ENCODE data around the gene IFI6. TPM values are rescaled to one million over a fixed set of nuclear protein-coding genes. Genes with fewer than 3 reads are reported as not detected.
"Not testable (repeated sequence)": the region's sequence is repeated elsewhere in the genome, so short reads cannot be mapped to it uniquely, and the experiment has no call there.

The IFI6 gene
- total RNA-seq, 1 donor from 2014 or later: 32.4 TPM

- DNase-seq (ENCODE audit: low spot score): no peak
- intact Hi-C loops (cut with DNase I): no loop called here
These were observed 15.7 kb downstream of the IFI6 start for GRCh38 chr1:27656157-27656893.

- intact Hi-C loops (cut with DNase I): no loop called here
These were observed 16.6 kb downstream of the IFI6 start for GRCh38 chr1:27655151-27655937.

GRCh38 chr1:27652111-27652864 is 19.7 kb downstream of the IFI6 start:
- intact Hi-C loops (cut with DNase I): no loop called here
- no peak for DNase-seq (ENCODE audit: low spot score)

More at GRCh38 chr1:27655151-27655937, 16.6 kb downstream of the IFI6 start:
- DNase-seq (ENCODE audit: low spot score): no peak

- DNase-seq (ENCODE audit: low spot score): no peak
- intact Hi-C loops (cut with DNase I): no loop called here
These were observed 21.3 kb downstream of the IFI6 start for GRCh38 chr1:27650539-27651175.

GRCh38 chr1:27650171-27650538 is 21.8 kb downstream of the IFI6 start:
- intact Hi-C loops (cut with DNase I): no loop called here
- no peak for DNase-seq (ENCODE audit: low spot score)

GRCh38 chr1:27649306-27649635 is 22.7 kb downstream of the IFI6 start:
- intact Hi-C loops (cut with DNase I): no loop called here
- DNase-seq (ENCODE audit: low spot score): no peak

- intact Hi-C loops (cut with DNase I): no loop called here
These were observed 23.2 kb downstream of the IFI6 start for GRCh38 chr1:27648602-27649305.

GRCh38 chr1:27647328-27647727 is 24.7 kb downstream of the IFI6 start:
- DNase-seq (ENCODE audit: low spot score): no peak
- intact Hi-C loops (cut with DNase I): no loop called here

More at GRCh38 chr1:27648602-27649305, 23.2 kb downstream of the IFI6 start:
- no peak for DNase-seq (ENCODE audit: low spot score)

GRCh38 chr1:27646676-27647075 is 25.3 kb downstream of the IFI6 start:
- peak; percentile 85 for DNase-seq (ENCODE audit: low spot score)
- intact Hi-C loops (cut with DNase I): no loop called here

GRCh38 chr1:27645071-27645415 is 26.9 kb downstream of the IFI6 start:
- DNase-seq (ENCODE audit: low spot score): no peak
- intact Hi-C loops (cut with DNase I): no loop called here

GRCh38 chr1:27644369-27645070 is 27.5 kb downstream of the IFI6 start:
- DNase-seq (ENCODE audit: low spot score): no peak
- intact Hi-C loops (cut with DNase I): loop anchor here (1.0 kb wide), 1 partner anchor 19 kb away; no protein-coding TSS in a partner anchor

GRCh38 chr1:27643600-27644368 is 28.2 kb downstream of the IFI6 start:
- no peak for DNase-seq (ENCODE audit: low spot score)
- intact Hi-C loops (cut with DNase I): loop anchor here (1.0 kb wide), 1 partner anchor 20 kb away; no protein-coding TSS in a partner anchor

GRCh38 chr1:27640514-27640913 is 31.5 kb downstream of the IFI6 start:
- DNase-seq (ENCODE audit: low spot score): peak; percentile 10
- intact Hi-C loops (cut with DNase I): not testable (repeated sequence)

GRCh38 chr1:27638805-27639204 is 33.2 kb downstream of the IFI6 start:
- no peak for DNase-seq (ENCODE audit: low spot score)
- intact Hi-C loops (cut with DNase I): no loop called here

GRCh38 chr1:27638047-27638734 is 33.8 kb downstream of the IFI6 start:
- DNase-seq (ENCODE audit: low spot score): no peak
- intact Hi-C loops (cut with DNase I): no loop called here

- intact Hi-C loops (cut with DNase I): no loop called here
- DNase-seq (ENCODE audit: low spot score): no peak
These were observed 36.4 kb downstream of the IFI6 start for GRCh38 chr1:27635396-27636142.

- DNase-seq (ENCODE audit: low spot score): peak; percentile 86
- intact Hi-C loops (cut with DNase I): no loop called here
These were observed 37.0 kb downstream of the IFI6 start, which contains the start of gene FGR for GRCh38 chr1:27634985-27635367. TSS of gene FGR (minus strand) at chr1:27635185. CDS start at chr1:27623916, 11,269 bp downstream.

Data from cardiac septum (tissue), 1 donor.